CD4-positive, alpha-beta T cell (primary cell): ENCODE measurements around the gene RRM2. TPM values are rescaled to one million over a fixed set of nuclear protein-coding genes. Genes with fewer than 3 reads are reported as not detected.

Source experiments
- ATAC-seq: fragments of 200-7000 bp; cut with Tn5 transposase; one replicate; pipeline ENCODE4 v1.10.0; 2022; ENCODE audit warnings: mild to moderate bottlenecking; ENCODE audit not compliant: poor library complexity
- CTCF ChIA-PET: fragments of 350-600 bp; sonication (Branson Sonifier 250); formaldehyde crosslinking; loops from one replicate; lab custom pipeline; 2021; ENCODE audit warnings: antibody characterized with exemption, inconsistent platforms; lab: Charles Lee
- POLR2A ChIA-PET: fragments of 350-600 bp; sonication (Branson Sonifier 250); formaldehyde crosslinking; loops from one replicate; lab custom pipeline; 2021; ENCODE audit warnings: antibody characterized with exemption, inconsistent platforms; lab: Charles Lee
- DNase-seq, 14 experiments: peaks; one replicate each; pipeline ENCODE4 v3.0.0-alpha.2; 2013 to 2020; ENCODE audit warnings: mixed read lengths in 2 of 14
- H3K27ac ChIP-seq, 2 donors: one replicate each; pipeline versions ENCODE4 v1.5.1 to v1.7.0; 2013; ENCODE audit warnings: low read length in 2 of 2, low read depth in 1 of 2, mild to moderate bottlenecking in 1 of 2
- H3K27me3 ChIP-seq, 2 experiments: 1 replicate in 1 of 2; 2 replicates in 1 of 2; pipeline versions ENCODE4 v1.6.1 to v1.7.0; 2013; ENCODE audit warnings: low read length in 2 of 2, control low read depth in 1 of 2, mild to moderate bottlenecking in 1 of 2, moderate library complexity in 1 of 2; ENCODE audit not compliant: insufficient read depth in 2 of 2, control insufficient read depth in 1 of 2
- H3K36me3 ChIP-seq: one replicate; pipeline ENCODE4 v1.6.1; 2013; ENCODE audit warnings: low read length, control low read depth; ENCODE audit not compliant: insufficient read depth
- H3K4me1 ChIP-seq: one replicate; pipeline ENCODE4 v1.6.1; 2013; ENCODE audit warnings: low read length, control low read depth; ENCODE audit not compliant: insufficient read depth
- H3K4me3 ChIP-seq: one replicate; pipeline ENCODE4 v1.5.1; 2013; ENCODE audit warnings: mild to moderate bottlenecking, low read length, moderate library complexity
- H3K9me3 ChIP-seq, 2 experiments: 1 replicate in 1 of 2; 2 replicates in 1 of 2; pipeline versions ENCODE4 v1.6.1 to v1.7.0; 2013; ENCODE audit warnings: low read length in 2 of 2, mild to moderate bottlenecking in 2 of 2, control low read depth in 1 of 2, moderate library complexity in 1 of 2; ENCODE audit not compliant: control insufficient read depth in 1 of 2, insufficient read depth in 1 of 2
- H3K27ac Mint-ChIP-seq: one replicate; pipeline ENCODE4 v1.8.0; 2020; ENCODE audit warnings: mixed read lengths
- H3K27me3 Mint-ChIP-seq: one replicate; pipeline ENCODE4 v1.8.0; 2021; ENCODE audit warnings: mixed read lengths
- H3K36me3 Mint-ChIP-seq: one replicate; pipeline ENCODE4 v1.8.0; 2021; ENCODE audit warnings: low read depth, mixed read lengths
- H3K4me1 Mint-ChIP-seq: one replicate; pipeline ENCODE4 v1.8.0; 2021; ENCODE audit warnings: low read depth, mixed read lengths
- H3K4me3 Mint-ChIP-seq: one replicate; pipeline ENCODE4 v1.8.0; 2020; ENCODE audit warnings: mild to moderate bottlenecking, mixed read lengths
- H3K9me3 Mint-ChIP-seq: one replicate; pipeline ENCODE4 v1.8.0; 2020; ENCODE audit warnings: mixed read lengths
- CTCF ChIP-seq: fragments of 200-600 bp; IDR thresholded peaks from one replicate; pipeline ENCODE4 v1.8.0; 2022; ENCODE audit warnings: antibody characterized with exemption, mild to moderate bottlenecking
- intact Hi-C, 2 experiments: fragments of 100-400 bp; cut with DNase I in 1 of 2; cut with micrococcal nuclease in 1 of 2; formaldehyde crosslinking; loops; one replicate each; pipeline versions ENCODE4 v1.15.1 to v1.9.0; 2023 to 2025; cut with DNase I, micrococcal nuclease
- total RNA-seq, 174 experiments: library from RNA in 2 of 174; stranded (reverse) in 2 of 174; gene quantifications; one replicate each; pipeline ENCODE4 v1.2.3 and lab custom pipeline; 2021 to 2026

The RRM2 gene
- total RNA-seq, 2 experiments from 2014 or later: 1.4 to 1.6 TPM

DNA sequence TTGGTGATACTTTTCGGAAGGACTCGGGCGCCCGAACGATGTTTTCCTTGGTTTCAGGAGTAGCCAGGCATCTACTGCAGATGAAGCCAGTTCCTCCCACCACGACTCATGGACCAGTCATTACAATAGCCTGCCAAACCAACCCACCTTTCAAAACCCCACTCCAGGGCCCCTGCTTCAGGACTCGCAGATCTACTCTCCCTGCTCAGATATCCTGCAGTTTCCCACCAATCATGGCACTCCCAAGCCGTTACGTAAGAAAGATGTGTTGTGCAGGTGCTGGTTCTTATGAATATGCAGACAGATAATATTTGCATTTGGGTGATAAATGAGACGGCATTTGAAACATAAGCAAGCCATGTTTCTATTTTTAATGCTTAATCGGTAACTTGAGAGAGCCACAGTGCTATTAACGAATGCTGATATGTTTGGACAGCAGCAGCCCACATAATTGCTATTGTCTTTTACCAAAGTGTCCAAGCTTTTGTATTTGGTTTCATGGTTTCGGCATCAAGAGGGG is 38.8 kb upstream of the RRM2 start:
- Mint-ChIP-seq H3K27me3 (peaks cover 74% of the 10 kb centered on the region), H3K36me3 (no peaks in the 10 kb centered on the region), H3K4me3 (no peak overlapping the region), H3K9me3 (no peaks in the 10 kb centered on the region), H3K27ac (no peak overlapping the region), H3K4me1 (peaks cover 13% of the 10 kb centered on the region)
- ATAC-seq (no peak), DNase-seq (no peak)
- POLR2A ChIA-PET: no interaction called here
- CTCF ChIA-PET: interaction anchor here (0.6 to 3.2 kb wide), 4 partner anchors 11 to 351 kb away, joined by 3 to 17 read pairs (median 4); no protein-coding TSS in a partner anchor
- H3K27ac ChIP-seq: no peak overlapping the region
- peaks cover 27% of the 10 kb centered on the region for H3K4me1 ChIP-seq
- H3K9me3 ChIP-seq: no peaks in the 10 kb centered on the region
- peaks cover 63 to 74% of the 10 kb centered on the region in 2 experiments for H3K27me3 ChIP-seq
- no peak overlapping the region for H3K4me3 ChIP-seq
- intact Hi-C loops: no loop called here
- no peaks in the 10 kb centered on the region for H3K36me3 ChIP-seq
- TF ChIP-seq CTCF: no peak

GRCh38 chr2:10084223-10084865 is 38.2 kb upstream of the RRM2 start:
- H3K27me3 ChIP-seq: peaks cover 58 to 71% of the 10 kb centered on the region in 2 experiments
- ATAC-seq: no peak
- peaks cover 22% of the 10 kb centered on the region for H3K4me1 ChIP-seq
- Mint-ChIP-seq H3K4me3 (no peak overlapping the region), H3K4me1 (peaks cover 9% of the 10 kb centered on the region), H3K27ac (no peak overlapping the region), H3K9me3 (no peaks in the 10 kb centered on the region), H3K36me3 (no peaks in the 10 kb centered on the region), H3K27me3 (peaks cover 71% of the 10 kb centered on the region)
- no peak overlapping the region for H3K27ac ChIP-seq
- DNase-seq: no peak
- no peaks in the 10 kb centered on the region for H3K9me3 ChIP-seq
- intact Hi-C loops: no loop called here
- no peak for TF ChIP-seq CTCF
- ChIA-PET POLR2A (no interaction called here), CTCF (interaction anchor here (1.5 to 1.7 kb wide), 2 partner anchors 12 to 351 kb away, joined by 6 read pairs; no protein-coding TSS in a partner anchor)
- no peaks in the 10 kb centered on the region for H3K36me3 ChIP-seq
- H3K4me3 ChIP-seq: no peak overlapping the region

DNA sequence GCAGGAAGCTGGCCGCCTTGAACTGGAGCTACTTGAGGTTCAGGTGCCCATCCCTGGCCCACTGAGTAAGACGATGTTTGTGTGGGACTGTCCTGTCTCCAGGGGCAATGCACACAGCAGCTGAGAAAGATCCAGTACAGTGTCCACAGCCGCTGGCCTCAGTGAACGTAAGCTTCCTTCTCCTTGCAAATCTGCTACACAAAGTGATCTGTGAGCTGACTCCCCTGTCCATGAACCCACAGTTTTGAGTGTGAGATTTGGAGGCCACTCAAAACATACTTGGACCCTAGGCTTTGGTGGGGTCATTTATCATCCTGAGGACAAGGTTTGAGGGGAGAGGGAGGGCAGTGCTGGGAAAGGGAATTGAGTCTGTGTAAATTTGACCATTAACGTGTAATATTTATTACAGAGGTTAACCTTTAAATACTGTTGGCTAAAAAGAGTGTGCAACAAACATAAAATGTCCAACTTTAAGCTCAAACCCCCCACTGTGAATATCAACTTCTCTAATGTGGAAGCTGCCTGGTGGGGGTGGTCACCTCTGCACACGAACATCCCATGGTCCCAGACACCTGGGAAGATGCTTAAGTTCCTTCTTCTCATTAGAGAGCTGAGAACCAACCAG is 37.4 kb upstream of the RRM2 start:
- peaks cover 60 to 79% of the 10 kb centered on the region in 2 experiments for H3K27me3 ChIP-seq
- H3K4me1 Mint-ChIP-seq: peaks cover 8% of the 10 kb centered on the region
- ATAC-seq (no peak), DNase-seq (no peak)
- no peaks in the 10 kb centered on the region for H3K36me3 Mint-ChIP-seq
- no peaks in the 10 kb centered on the region for H3K36me3 ChIP-seq
- H3K27me3 Mint-ChIP-seq: peaks cover 78% of the 10 kb centered on the region
- POLR2A ChIA-PET: no interaction called here
- peaks cover 20% of the 10 kb centered on the region for H3K4me1 ChIP-seq
- no peak overlapping the region for H3K4me3 Mint-ChIP-seq
- no peak overlapping the region for H3K27ac Mint-ChIP-seq
- H3K27ac ChIP-seq: no peak overlapping the region
- no peak overlapping the region for H3K4me3 ChIP-seq
- intact Hi-C loops: no loop called here
- CTCF ChIA-PET: interaction anchor here (0.8 to 2.4 kb wide), 4 partner anchors 11 to 350 kb away, joined by 3 to 9 read pairs (median 6); no protein-coding TSS in a partner anchor
- no peaks in the 10 kb centered on the region for H3K9me3 ChIP-seq
- H3K9me3 Mint-ChIP-seq: no peaks in the 10 kb centered on the region
- no peak for TF ChIP-seq CTCF
